ENCODE data around the gene EIF4G1.
A peak's percentile ranks its signal among the peaks of the same experiment; 100 is the strongest.

The EIF4G1 gene

DNA sequence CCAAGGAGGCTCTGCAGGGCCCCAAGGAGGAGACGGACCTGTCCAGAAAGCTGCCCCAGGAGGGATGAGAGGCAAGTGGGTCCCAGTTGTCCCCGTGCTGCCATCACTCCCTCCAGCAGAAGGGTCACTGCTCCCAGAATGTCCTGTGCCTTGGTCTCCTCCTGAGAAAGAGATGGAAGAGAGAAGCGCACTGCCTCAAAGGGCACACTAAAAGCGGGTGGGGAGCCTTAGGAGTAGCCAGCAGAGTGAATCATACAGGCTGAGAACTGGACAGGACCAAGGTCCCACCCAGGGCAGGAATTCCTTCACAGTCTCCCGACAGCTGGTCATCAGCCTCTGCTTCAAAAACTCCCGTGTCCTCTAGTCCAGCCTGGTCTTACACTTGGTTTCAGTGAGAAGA is 59.0 kb downstream of the EIF4G1 start:
- TF ChIP-seq, protein P1, sequence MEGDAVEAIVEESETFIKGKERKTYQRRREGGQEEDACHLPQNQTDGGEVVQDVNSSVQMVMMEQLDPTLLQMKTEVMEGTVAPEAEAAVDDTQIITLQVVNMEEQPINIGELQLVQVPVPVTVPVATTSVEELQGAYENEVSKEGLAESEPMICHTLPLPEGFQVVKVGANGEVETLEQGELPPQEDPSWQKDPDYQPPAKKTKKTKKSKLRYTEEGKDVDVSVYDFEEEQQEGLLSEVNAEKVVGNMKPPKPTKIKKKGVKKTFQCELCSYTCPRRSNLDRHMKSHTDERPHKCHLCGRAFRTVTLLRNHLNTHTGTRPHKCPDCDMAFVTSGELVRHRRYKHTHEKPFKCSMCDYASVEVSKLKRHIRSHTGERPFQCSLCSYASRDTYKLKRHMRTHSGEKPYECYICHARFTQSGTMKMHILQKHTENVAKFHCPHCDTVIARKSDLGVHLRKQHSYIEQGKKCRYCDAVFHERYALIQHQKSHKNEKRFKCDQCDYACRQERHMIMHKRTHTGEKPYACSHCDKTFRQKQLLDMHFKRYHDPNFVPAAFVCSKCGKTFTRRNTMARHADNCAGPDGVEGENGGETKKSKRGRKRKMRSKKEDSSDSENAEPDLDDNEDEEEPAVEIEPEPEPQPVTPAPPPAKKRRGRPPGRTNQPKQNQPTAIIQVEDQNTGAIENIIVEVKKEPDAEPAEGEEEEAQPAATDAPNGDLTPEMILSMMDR (IDR thresholded peaks at IDR 0.05; ENCODE audit: control insufficient read depth, extremely low read depth, insufficient read depth), result no peak
- no peak overlapping the region for H3K4me3 ChIP-seq (ENCODE audit: low read depth, low read length)
- no peak for DNase-seq (ENCODE audit: low read depth)

- TF ChIP-seq, protein P1 (IDR thresholded peaks at IDR 0.05; ENCODE audit: control insufficient read depth, extremely low read depth, insufficient read depth), result no peak
- no peak overlapping the region for H3K4me3 ChIP-seq (ENCODE audit: low read depth, low read length)
- DNase-seq (ENCODE audit: low read depth), result no peak
Measured at GRCh38 chr3:184375747-184376461, 61.5 kb downstream of the EIF4G1 start.

DNA sequence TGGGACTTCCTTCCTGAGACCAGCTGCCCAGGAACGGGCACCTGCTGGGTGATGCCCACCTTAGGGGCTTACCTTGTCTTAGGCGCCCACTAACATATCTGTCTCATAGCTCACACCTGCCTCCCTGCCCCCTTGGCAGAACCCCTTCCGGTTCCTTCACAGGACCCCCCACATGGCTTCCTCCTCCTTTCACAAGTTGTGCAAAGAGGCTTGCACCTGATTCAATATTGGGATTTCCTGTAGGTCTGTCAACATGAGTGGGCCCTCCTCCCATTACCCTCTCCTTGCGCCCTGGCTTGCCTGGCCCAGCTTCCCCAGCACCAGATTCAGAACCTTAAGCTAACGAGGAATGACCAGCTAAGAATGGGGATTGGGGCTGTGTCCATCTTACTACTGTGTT is 63.0 kb downstream of the EIF4G1 start:
- no peak for DNase-seq (ENCODE audit: low read depth)

DNA sequence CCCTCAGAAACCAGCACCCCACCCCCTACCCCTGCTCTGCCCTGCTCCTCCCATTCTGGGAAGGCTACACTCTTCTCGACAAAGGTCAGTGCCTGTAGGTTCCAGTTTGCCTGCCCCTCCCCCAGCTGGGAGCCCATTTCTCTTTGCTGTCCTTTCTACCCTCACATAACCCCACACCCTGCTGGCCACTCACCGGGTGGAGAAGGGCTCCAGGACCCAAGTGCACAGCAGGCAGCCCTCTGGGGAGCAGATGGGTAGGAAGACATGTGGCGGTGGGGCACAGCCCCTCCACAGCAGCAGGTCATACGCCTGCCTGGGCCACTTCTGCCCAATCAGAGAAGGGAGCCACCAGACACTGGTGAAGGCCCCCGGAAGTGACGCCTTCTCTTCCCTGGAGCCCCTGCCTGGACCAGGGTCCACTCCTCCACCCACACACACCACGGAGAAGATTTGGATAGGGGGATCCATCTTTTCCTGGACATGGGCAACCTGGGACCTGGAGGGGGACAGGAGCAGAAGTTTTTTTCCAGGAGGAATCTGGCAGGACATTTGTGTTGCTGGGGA is 63.6 kb downstream of the EIF4G1 start, which contains the start of gene THPO:
Gene THPO, minus strand, starts transcription at position 326 of the 564 bp plus-strand sequence. CDS start 1,948 bp downstream, outside the sequence.
- DNase-seq (ENCODE audit: low read depth), result no peak
- TF ChIP-seq, protein P1 (IDR thresholded peaks at IDR 0.05; ENCODE audit: control insufficient read depth, extremely low read depth, insufficient read depth), result no peak
- H3K4me3 ChIP-seq (ENCODE audit: low read depth, low read length), result no peak within 1 kb of the TSS

More for the DNA sequence above, 63.0 kb downstream of the EIF4G1 start:
- TF ChIP-seq, protein P1 (IDR thresholded peaks at IDR 0.05; ENCODE audit: control insufficient read depth, extremely low read depth, insufficient read depth), result no peak
- H3K4me3 ChIP-seq (ENCODE audit: low read depth, low read length), result no peak overlapping the region

DNA sequence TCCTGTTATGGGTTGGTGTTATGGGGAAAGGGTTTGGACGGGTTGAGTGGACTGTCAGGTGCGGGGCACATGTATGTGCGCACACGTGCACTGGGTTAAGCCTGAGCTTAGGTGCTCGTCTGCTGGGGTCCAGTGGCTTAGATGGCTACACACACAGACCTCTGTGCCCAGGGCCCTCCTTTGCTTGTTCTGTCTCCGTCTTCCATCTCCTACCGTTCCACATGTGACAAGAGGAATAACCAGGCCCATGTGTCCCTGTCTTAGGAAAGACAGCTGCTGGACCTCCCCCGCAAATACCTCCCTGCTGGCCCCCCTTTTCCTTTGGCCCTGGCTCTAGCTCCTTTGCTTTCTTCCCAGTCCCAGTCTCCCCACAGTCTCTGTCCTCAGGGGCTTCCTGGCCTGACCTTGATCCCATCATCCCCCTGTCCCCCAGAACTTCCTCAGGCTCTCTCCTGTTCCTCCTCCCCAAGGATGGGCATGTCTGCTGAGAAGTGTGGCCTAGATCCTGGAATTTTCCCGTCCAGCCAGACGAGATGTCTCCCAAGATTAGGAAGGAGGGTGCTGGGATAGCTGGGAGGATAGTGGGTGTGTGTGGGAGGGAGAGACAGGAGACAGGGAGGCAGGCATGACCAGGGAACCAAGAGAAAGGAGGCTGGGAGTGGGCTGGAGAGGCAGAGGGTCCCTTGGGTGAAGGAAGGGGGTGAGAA is 64.4 kb downstream of the EIF4G1 start:
- TF ChIP-seq, protein P1 (IDR thresholded peaks at IDR 0.05; ENCODE audit: control insufficient read depth, extremely low read depth, insufficient read depth), result no peak
- no peak for DNase-seq (ENCODE audit: low read depth)
- no peak overlapping the region for H3K4me3 ChIP-seq (ENCODE audit: low read depth, low read length)

GRCh38 chr3:184379358-184380184 is 65.2 kb downstream of the EIF4G1 start, which contains the start of gene CHRD:
Gene CHRD (plus strand): TSS chr3:184380054. CDS start chr3:184380319, 265 bp downstream.
- no peak for DNase-seq (ENCODE audit: low read depth)
- TF ChIP-seq, protein P1 (IDR thresholded peaks at IDR 0.05; ENCODE audit: control insufficient read depth, extremely low read depth, insufficient read depth), result no peak
- H3K4me3 ChIP-seq (ENCODE audit: low read depth, low read length), result peak within 1 kb of the TSS; percentile 25
